ENCODE data around the gene KDM4E. TPM values are rescaled to one million over a fixed set of nuclear protein-coding genes. Genes with fewer than 3 reads are reported as not detected.
A peak's percentile ranks its signal among the peaks of the same experiment; 100 is the strongest.

Gene KDM4E
- total RNA-seq, 3 donors from 2014 or later (not counting 1 experiment from before 2014, with no cell fraction given), result not detected

GRCh38 chr11:95058621-95059020 is 33.6 kb downstream of the KDM4E start:
- peaks cover 13 to 61% of the 10 kb centered on the region in 2 donors for H3K27me3 Mint-ChIP-seq (ENCODE audit: low read depth in 2 of 2)
- ATAC-seq, result no peak
- Histone ChIP-seq H3K4me1 (ENCODE audit: control insufficient read depth, insufficient read depth, low read length) (no peaks in the 10 kb centered on the region), H3K27ac (ENCODE audit: low read length) (no peak overlapping the region), H3K36me3 (ENCODE audit: control insufficient read depth, insufficient read depth, low read length) (no peaks in the 10 kb centered on the region), H3K27me3 (ENCODE audit: control insufficient read depth, insufficient read depth, low read length) (peaks cover 3% of the 10 kb centered on the region), H3K4me3 (ENCODE audit: low read length) (no peak overlapping the region), H3K9me3 (ENCODE audit: control insufficient read depth, insufficient read depth, low read length) (no peaks in the 10 kb centered on the region)
- no peaks in the 10 kb centered on the region for H3K36me3 Mint-ChIP-seq
- DNase-seq, result no peak
- intact Hi-C loops (cut with micrococcal nuclease), result no loop called here
- no peak overlapping the region for H3K27ac Mint-ChIP-seq
- TF ChIP-seq, protein P1, sequence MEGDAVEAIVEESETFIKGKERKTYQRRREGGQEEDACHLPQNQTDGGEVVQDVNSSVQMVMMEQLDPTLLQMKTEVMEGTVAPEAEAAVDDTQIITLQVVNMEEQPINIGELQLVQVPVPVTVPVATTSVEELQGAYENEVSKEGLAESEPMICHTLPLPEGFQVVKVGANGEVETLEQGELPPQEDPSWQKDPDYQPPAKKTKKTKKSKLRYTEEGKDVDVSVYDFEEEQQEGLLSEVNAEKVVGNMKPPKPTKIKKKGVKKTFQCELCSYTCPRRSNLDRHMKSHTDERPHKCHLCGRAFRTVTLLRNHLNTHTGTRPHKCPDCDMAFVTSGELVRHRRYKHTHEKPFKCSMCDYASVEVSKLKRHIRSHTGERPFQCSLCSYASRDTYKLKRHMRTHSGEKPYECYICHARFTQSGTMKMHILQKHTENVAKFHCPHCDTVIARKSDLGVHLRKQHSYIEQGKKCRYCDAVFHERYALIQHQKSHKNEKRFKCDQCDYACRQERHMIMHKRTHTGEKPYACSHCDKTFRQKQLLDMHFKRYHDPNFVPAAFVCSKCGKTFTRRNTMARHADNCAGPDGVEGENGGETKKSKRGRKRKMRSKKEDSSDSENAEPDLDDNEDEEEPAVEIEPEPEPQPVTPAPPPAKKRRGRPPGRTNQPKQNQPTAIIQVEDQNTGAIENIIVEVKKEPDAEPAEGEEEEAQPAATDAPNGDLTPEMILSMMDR (IDR thresholded peaks at IDR 0.05), result no peak
- WGBS (ENCODE audit: insufficient coverage), result 90% methylated on average over 1 of the region's 1 CpG
- no peaks in the 10 kb centered on the region for H3K4me1 Mint-ChIP-seq
- no peak overlapping the region for H3K4me3 Mint-ChIP-seq
- no peaks in the 10 kb centered on the region for H3K9me3 Mint-ChIP-seq

DNA sequence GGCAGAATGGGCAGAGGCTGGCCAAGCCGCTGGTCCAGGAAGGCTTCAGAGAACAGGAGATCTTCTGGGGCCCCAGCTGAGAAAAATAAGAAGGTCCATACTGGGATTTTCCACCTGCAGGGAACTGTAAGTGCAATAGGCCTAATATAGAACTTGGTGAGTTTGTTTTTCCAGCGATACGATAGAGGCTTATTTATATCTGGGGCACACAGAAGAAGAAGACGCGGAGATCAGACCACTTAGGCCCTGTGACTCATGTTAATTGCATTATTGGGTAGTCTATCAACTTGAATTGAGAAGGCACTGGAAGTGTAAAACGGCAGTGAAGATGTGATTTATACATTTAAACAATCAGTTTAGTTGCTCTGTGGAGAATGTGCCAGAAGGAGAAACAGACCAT is 34.0 kb downstream of the KDM4E start:
- intact Hi-C loops (cut with micrococcal nuclease), result no loop called here
- no peak for DNase-seq
- WGBS (ENCODE audit: insufficient coverage), result 90% methylated on average over 6 of the region's 6 CpGs
- Histone ChIP-seq H3K27me3 (ENCODE audit: control insufficient read depth, insufficient read depth, low read length) (peaks cover 3% of the 10 kb centered on the region), H3K4me1 (ENCODE audit: control insufficient read depth, insufficient read depth, low read length) (no peaks in the 10 kb centered on the region), H3K4me3 (ENCODE audit: low read length) (no peak overlapping the region), H3K9me3 (ENCODE audit: control insufficient read depth, insufficient read depth, low read length) (no peaks in the 10 kb centered on the region), H3K27ac (ENCODE audit: low read length) (no peak overlapping the region), H3K36me3 (ENCODE audit: control insufficient read depth, insufficient read depth, low read length) (no peaks in the 10 kb centered on the region)
- Mint-ChIP-seq H3K4me3 (no peak overlapping the region), H3K27ac (no peak overlapping the region), H3K4me1 (no peaks in the 10 kb centered on the region), H3K27me3 (ENCODE audit: low read depth in 2 of 2) (peaks cover 8 to 56% of the 10 kb centered on the region in 2 donors), H3K9me3 (no peaks in the 10 kb centered on the region), H3K36me3 (no peaks in the 10 kb centered on the region)
- no peak for ATAC-seq
- TF ChIP-seq, protein P1 (IDR thresholded peaks at IDR 0.05), result no peak

- no peak overlapping the region for H3K27ac ChIP-seq (ENCODE audit: low read length)
- intact Hi-C loops (cut with micrococcal nuclease), result no loop called here
- H3K4me3 ChIP-seq (ENCODE audit: low read length), result no peak overlapping the region
- H3K27me3 Mint-ChIP-seq (ENCODE audit: low read depth in 2 of 2), result peaks cover 0 to 20% of the 10 kb centered on the region in 2 donors
- no peak overlapping the region for H3K27ac Mint-ChIP-seq
- no peaks in the 10 kb centered on the region for H3K9me3 Mint-ChIP-seq
- no peak overlapping the region for H3K4me3 Mint-ChIP-seq
- TF ChIP-seq, protein P1 (IDR thresholded peaks at IDR 0.05), result no peak
- H3K36me3 ChIP-seq (ENCODE audit: control insufficient read depth, insufficient read depth, low read length), result no peaks in the 10 kb centered on the region
- no peak for DNase-seq
- WGBS (ENCODE audit: insufficient coverage), result no CpG with 5 or more reads among the region's 1 CpG
- no peaks in the 10 kb centered on the region for H3K36me3 Mint-ChIP-seq
- H3K4me1 ChIP-seq (ENCODE audit: control insufficient read depth, insufficient read depth, low read length), result peaks cover 6% of the 10 kb centered on the region
- no peaks in the 10 kb centered on the region for H3K27me3 ChIP-seq (ENCODE audit: control insufficient read depth, insufficient read depth, low read length)
- ATAC-seq, result no peak
- peaks cover 30 to 31% of the 10 kb centered on the region in 2 donors for H3K4me1 Mint-ChIP-seq
- no peaks in the 10 kb centered on the region for H3K9me3 ChIP-seq (ENCODE audit: control insufficient read depth, insufficient read depth, low read length)
These were observed 40.3 kb downstream of the KDM4E start for GRCh38 chr11:95065336-95065735.

DNA sequence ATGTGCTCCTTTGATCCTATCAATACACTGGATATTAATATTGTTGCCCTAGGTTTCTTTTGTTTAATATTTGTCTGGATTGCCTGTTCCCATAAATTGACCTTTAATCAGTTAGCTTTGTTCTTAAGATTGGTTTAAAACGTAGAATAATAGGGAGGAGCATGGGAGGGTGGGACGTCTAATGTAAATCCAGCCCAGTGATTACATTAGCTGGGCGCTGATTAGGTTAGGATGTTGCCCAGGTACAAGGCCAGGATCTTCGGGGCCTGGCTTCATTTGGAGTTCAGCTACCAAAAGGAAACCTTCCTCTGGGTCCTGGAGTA is 41.6 kb downstream of the KDM4E start, which contains the start of gene SRSF8:
SRSF8 (plus strand) TSS at position 204 of the 323 bp plus-strand sequence. CDS start 308 bp downstream, outside the sequence.
- peaks cover 0 to 10% of the 10 kb centered on the region in 2 donors for H3K27me3 Mint-ChIP-seq (ENCODE audit: low read depth in 2 of 2)
- intact Hi-C loops (cut with micrococcal nuclease), result no loop called here

More for the DNA sequence above, 41.6 kb downstream of the KDM4E start, which contains the start of gene SRSF8:
- DNase-seq (no peak), ATAC-seq (peak; percentile 2 to 4 (median 3))
- H3K4me3 Mint-ChIP-seq, result peak within 1 kb of the TSS; percentile 99
- H3K9me3 ChIP-seq (ENCODE audit: control insufficient read depth, insufficient read depth, low read length), result no peaks in the 10 kb centered on the region
- peaks cover 6% of the 10 kb centered on the region for H3K4me1 ChIP-seq (ENCODE audit: control insufficient read depth, insufficient read depth, low read length)
- H3K27ac ChIP-seq (ENCODE audit: low read length), result peak within 1 kb of the TSS; percentile 87
- peak within 1 kb of the TSS; percentile 97 to 99 for H3K27ac Mint-ChIP-seq
- H3K27me3 ChIP-seq (ENCODE audit: control insufficient read depth, insufficient read depth, low read length), result no peaks in the 10 kb centered on the region
- H3K4me3 ChIP-seq (ENCODE audit: low read length), result peak within 1 kb of the TSS; percentile 74
- no peaks in the 10 kb centered on the region for H3K36me3 Mint-ChIP-seq
- TF ChIP-seq, protein P1 (IDR thresholded peaks at IDR 0.05), result no peak
- H3K9me3 Mint-ChIP-seq, result no peaks in the 10 kb centered on the region
- H3K36me3 ChIP-seq (ENCODE audit: control insufficient read depth, insufficient read depth, low read length), result peaks cover 4% of the 10 kb centered on the region
- H3K4me1 Mint-ChIP-seq, result peaks cover 36 to 38% of the 10 kb centered on the region in 2 donors
- WGBS (ENCODE audit: insufficient coverage), result 0% methylated on average over 4 of the region's 4 CpGs

All from natural killer cell (primary cell).